Endothelial cell (in vitro differentiated cells): Measurements from ENCODE around the gene PDLIM4. TPM values are rescaled to one million over a fixed set of nuclear protein-coding genes. Genes with fewer than 3 reads are reported as not detected.

Experiments
- DNase-seq: peaks from one replicate; pipeline ENCODE4 v3.0.0; 2021; ENCODE audit warnings: low spot score
- H3K27ac Mint-ChIP-seq: one replicate; pipeline ENCODE4 v1.8.0; 2021; ENCODE audit warnings: mixed read lengths, inconsistent platforms; ENCODE audit not compliant: unreplicated experiment
- H3K27me3 Mint-ChIP-seq: one replicate; pipeline ENCODE4 v1.8.0; 2021; ENCODE audit warnings: mild to moderate bottlenecking, moderate library complexity, mixed read lengths, inconsistent platforms; ENCODE audit not compliant: unreplicated experiment
- H3K36me3 Mint-ChIP-seq: one replicate; pipeline ENCODE4 v1.8.0; 2021; ENCODE audit warnings: mild to moderate bottlenecking, low read depth, mixed read lengths, inconsistent platforms; ENCODE audit not compliant: unreplicated experiment
- H3K4me1 Mint-ChIP-seq: one replicate; pipeline ENCODE4 v1.8.0; 2021; ENCODE audit warnings: mild to moderate bottlenecking, mixed read lengths, inconsistent platforms; ENCODE audit not compliant: unreplicated experiment
- H3K4me3 Mint-ChIP-seq: one replicate; pipeline ENCODE4 v1.8.0; 2021; ENCODE audit warnings: mild to moderate bottlenecking, mixed read lengths, inconsistent platforms; ENCODE audit not compliant: unreplicated experiment
- H3K9me3 Mint-ChIP-seq: one replicate; pipeline ENCODE4 v1.8.0; 2021; ENCODE audit warnings: mixed read lengths, inconsistent platforms; ENCODE audit not compliant: unreplicated experiment
- microRNA-seq: library from miRNA; unstranded; fragments of <30 nt; microRNA quantifications from one replicate; pipeline ENCODE4, GENCODE V29; 2020; ENCODE audit not compliant: unreplicated experiment
- total RNA-seq: library from RNA; stranded (reverse); fragmentation: NEBNext Ultra II Directional; extraction: Animal tissue kit (Norgen Biotek cat#: 25700); gene quantifications from one replicate; pipeline ENCODE4 v1.2.1, GENCODE V29; 2021; ENCODE audit not compliant: unreplicated experiment
- TF ChIP-seq, protein P1 (sequence below): fragments of 200-600 bp; sonication (generic); IDR thresholded peaks from one replicate; pipeline ENCODE4 v1.5.0; 2021; ENCODE audit warnings: antibody characterized with exemption; ENCODE audit not compliant: unreplicated experiment

The PDLIM4 gene
- total RNA-seq, 1 donor from 2014 or later, result 8.5 TPM

DNA sequence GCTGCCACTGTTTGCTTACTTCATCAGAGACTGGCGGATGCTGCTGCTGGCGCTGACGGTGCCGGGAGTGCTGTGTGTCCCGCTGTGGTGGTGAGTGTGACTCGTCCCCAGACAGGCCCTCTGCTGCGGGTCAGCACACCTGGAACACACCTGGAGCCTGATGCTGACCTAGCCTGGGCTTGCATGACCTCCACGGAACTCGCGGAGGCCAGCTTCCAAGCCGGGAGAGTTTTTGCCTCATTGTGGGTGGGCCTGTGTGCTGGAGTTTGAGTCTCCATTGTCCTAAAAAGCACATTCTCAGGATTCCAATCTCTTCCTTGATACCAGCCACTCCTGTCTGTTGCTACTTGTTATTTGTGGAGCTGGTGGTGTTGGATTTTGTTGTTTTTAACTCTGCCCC, 64.8 kb downstream of the PDLIM4 start:
- peaks cover 2% of the 10 kb centered on the region for H3K27me3 Mint-ChIP-seq
- DNase-seq, result peak; percentile 17
- H3K27ac Mint-ChIP-seq, result peak overlapping the region; percentile 4
- H3K36me3 Mint-ChIP-seq, result no peaks in the 10 kb centered on the region
- TF ChIP-seq, protein P1, sequence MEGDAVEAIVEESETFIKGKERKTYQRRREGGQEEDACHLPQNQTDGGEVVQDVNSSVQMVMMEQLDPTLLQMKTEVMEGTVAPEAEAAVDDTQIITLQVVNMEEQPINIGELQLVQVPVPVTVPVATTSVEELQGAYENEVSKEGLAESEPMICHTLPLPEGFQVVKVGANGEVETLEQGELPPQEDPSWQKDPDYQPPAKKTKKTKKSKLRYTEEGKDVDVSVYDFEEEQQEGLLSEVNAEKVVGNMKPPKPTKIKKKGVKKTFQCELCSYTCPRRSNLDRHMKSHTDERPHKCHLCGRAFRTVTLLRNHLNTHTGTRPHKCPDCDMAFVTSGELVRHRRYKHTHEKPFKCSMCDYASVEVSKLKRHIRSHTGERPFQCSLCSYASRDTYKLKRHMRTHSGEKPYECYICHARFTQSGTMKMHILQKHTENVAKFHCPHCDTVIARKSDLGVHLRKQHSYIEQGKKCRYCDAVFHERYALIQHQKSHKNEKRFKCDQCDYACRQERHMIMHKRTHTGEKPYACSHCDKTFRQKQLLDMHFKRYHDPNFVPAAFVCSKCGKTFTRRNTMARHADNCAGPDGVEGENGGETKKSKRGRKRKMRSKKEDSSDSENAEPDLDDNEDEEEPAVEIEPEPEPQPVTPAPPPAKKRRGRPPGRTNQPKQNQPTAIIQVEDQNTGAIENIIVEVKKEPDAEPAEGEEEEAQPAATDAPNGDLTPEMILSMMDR, result no peak
- H3K4me3 Mint-ChIP-seq, result peak overlapping the region; percentile 6
- peaks cover 11% of the 10 kb centered on the region for H3K4me1 Mint-ChIP-seq
- H3K9me3 Mint-ChIP-seq, result no peaks in the 10 kb centered on the region

Small RNA genes lying within 50 kb of the gene (microRNA-seq; reads per million reads assigned to microRNA genes)
- not detected for gene MIR6830

Other genes starting within 250 kb of the PDLIM4 start
- 0.80 TPM for gene ACSL6, start 246.0 kb upstream of the PDLIM4 start, total RNA-seq
- gene IL3, start 197.0 kb upstream of the PDLIM4 start, total RNA-seq, result not detected
- gene CSF2, start 183.9 kb upstream of the PDLIM4 start, total RNA-seq, result not detected
- 9.9 TPM for gene P4HA2, start 29.8 kb upstream of the PDLIM4 start, total RNA-seq
- 0.13 TPM for gene SLC22A4, start 36.7 kb downstream of the PDLIM4 start, total RNA-seq
- 1.2 TPM for gene SLC22A5, start 112.0 kb downstream of the PDLIM4 start, total RNA-seq
- gene IRF1, start 233.1 kb downstream of the PDLIM4 start, total RNA-seq, result 7.1 TPM